ENCODE results near the gene OSTN.

The OSTN gene

GRCh38 chr3:191303596-191303995 is 104.6 kb downstream of the OSTN start:
- no peaks in the 10 kb centered on the region for H3K4me1 Mint-ChIP-seq
- no peak overlapping the region for H3K27ac Mint-ChIP-seq
- H3K9me3 Mint-ChIP-seq: no peaks in the 10 kb centered on the region
- ATAC-seq: no peak
- H3K4me3 Mint-ChIP-seq: no peak overlapping the region
- no peaks in the 10 kb centered on the region for H3K27me3 Mint-ChIP-seq
- DNase-seq: no peak

- no peak overlapping the region for H3K27ac Mint-ChIP-seq
- H3K9me3 Mint-ChIP-seq: no peaks in the 10 kb centered on the region
- ATAC-seq (no peak), DNase-seq (no peak)
- H3K27me3 Mint-ChIP-seq: no peaks in the 10 kb centered on the region
- H3K4me1 Mint-ChIP-seq: no peaks in the 10 kb centered on the region
- H3K4me3 Mint-ChIP-seq: no peak overlapping the region
These were observed 107.4 kb downstream of the OSTN start for GRCh38 chr3:191306428-191306827.

DNA sequence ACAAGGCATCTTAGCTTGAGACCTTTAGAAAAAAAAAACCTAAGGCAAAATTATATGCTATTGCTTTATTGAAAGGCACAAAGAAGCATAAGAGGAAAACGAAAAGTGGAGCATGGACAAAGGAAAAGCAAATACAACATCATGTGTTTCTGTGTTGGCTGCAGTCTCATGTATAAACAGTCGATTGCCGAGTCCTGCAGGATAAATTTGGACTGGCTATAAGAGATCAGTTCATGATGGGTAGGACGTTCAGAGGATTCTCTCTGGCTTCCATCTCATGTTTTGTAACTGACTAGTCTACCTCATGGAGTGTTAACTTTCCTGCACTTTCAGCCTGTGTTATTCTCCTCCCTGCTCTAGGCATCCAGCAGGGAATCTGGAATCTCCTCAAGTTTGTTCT is 108.3 kb downstream of the OSTN start:
- DNase-seq (no peak), ATAC-seq (no peak)
- no peak overlapping the region for H3K4me3 Mint-ChIP-seq
- H3K9me3 Mint-ChIP-seq: no peaks in the 10 kb centered on the region
- no peak overlapping the region for H3K27ac Mint-ChIP-seq
- H3K4me1 Mint-ChIP-seq: no peaks in the 10 kb centered on the region
- H3K27me3 Mint-ChIP-seq: no peaks in the 10 kb centered on the region

DNA sequence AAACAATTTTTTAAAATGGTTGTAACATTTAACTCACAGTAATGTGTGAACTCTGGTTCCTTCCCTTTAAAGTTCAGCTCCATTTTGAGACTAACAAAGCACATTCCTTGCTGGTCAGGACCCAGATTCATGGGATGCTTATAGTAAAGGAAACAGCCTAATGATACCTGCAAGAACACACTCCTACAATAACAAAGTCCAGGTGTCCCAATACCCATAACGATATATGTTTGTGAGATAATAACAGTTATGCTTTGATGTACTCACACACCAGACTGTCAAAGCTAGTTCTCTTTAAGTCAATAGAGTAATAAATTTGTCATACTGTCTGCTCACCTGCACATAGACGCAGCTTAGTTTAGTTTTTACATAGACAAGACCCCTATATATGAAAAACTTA is 114.3 kb downstream of the OSTN start:
- Mint-ChIP-seq H3K27me3 (no peaks in the 10 kb centered on the region), H3K27ac (no peak overlapping the region), H3K9me3 (no peaks in the 10 kb centered on the region), H3K4me1 (no peaks in the 10 kb centered on the region), H3K4me3 (no peak overlapping the region)
- ATAC-seq: no peak
- DNase-seq: no peak

DNA sequence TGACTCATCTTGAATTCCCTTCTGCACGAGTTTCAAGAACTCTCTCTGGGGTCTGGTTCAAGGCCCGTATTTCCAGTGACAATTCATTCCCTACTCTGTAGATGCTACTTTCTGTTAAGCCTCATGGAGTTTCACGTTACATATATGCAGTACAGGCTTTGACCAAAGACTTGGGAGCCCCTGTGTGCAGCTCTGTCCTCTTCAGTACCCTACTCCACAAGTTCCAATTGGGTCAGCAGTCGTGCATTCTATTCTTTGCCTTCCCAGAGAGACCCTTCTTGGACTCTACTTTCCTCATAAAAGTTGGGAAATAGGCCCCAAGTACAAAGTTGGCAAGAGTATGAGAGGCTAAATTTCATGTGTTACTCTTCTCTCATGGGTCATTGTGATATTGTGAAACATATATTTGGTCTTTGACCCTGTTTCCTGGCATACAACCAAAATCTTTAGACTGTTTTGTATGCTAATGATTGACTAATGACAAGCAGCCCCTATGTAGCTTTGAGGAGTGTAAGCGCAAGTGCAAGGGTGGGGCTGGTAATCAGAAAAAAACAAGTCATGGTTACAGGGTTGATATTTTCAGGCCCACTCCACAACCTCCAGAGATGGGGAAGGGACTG is 115.2 kb downstream of the OSTN start:
- DNase-seq (no peak), ATAC-seq (no peak)
- H3K9me3 Mint-ChIP-seq: no peaks in the 10 kb centered on the region
- H3K4me1 Mint-ChIP-seq: no peaks in the 10 kb centered on the region
- H3K27me3 Mint-ChIP-seq: no peaks in the 10 kb centered on the region
- no peak overlapping the region for H3K27ac Mint-ChIP-seq
- H3K4me3 Mint-ChIP-seq: no peak overlapping the region
